ENCODE results near the gene CPPED1.
"Not testable (repeated sequence)": the region's sequence is repeated elsewhere in the genome, so short reads cannot be mapped to it uniquely, and the experiment has no call there.

CPPED1 gene

DNA sequence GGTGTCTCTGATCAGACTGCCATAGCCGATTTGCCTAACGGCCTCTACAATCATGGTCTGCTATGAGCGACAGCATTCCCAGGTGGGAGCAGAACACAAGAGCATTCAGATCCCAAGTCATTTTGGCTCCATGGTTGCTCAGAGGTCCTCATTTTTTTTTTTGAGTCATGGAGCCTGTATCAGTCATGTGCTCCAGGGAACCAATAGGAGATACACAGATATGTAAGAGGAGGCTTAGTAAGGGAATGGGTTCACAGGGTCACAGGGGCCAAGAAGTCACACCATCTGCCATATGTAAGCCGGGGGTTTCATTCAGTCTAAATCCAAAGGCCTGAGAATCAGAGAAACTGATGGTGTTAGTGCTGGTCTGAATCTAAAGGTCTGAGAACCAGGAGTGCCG lies 36.8 kb downstream of the CPPED1 start:
- no peak for ATAC-seq
- no peak for DNase-seq

DNA sequence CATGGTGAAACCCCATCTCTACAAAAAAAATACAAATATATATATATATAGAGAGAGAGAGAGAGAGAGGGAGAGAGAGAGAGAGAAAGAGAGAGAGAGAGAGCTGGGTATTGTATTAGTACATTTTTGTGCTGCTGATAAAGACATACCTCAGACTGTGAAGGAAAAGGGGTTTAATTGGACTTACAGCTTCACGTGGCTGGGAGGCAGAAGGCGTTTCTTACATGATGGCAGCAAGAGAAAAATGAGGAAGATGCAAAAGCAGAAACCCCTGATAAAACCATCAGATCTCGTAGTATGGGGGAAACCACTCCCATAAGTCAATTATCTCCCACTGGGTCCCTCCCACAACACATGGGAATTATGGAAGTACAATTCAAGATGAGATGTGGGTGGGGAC lies 37.5 kb downstream of the CPPED1 start:
- ATAC-seq, DNase-seq: not testable (repeated sequence)

DNA sequence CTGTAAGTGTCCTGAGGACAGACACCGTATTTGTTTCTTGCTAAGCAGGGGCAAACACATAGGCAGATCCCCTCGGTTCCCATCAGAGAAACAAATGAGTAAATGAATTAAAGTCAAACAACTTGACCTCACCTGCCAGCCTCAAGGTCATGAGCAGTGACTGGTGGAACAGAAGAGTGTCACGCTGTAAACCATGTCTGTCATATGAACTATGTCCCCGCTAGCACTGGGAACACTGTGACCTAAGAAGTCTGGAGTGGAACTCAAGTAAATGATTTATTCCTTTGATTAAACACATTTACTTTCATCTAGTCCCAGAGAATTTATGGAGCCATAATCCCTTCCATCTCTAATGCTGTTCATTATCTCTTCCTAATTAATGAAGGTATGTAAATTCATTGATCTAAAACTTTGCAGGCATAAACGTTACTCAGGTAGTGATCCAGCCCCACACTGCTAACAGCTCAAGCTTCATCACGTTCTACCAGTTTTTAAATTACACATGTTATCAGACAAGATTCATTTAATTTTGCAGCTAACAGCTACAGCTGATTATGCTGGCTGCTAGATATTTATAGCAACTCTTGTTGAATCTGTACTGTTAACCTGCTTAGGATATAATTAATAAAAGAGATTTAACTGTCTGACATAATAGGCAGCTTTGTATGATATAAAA lies 38.7 kb downstream of the CPPED1 start:
- ATAC-seq (no peak), DNase-seq (no peak)

GRCh38 chr16:12763517-12763916 lies 40.2 kb downstream of the CPPED1 start:
- DNase-seq (no peak), ATAC-seq (no peak)

DNA sequence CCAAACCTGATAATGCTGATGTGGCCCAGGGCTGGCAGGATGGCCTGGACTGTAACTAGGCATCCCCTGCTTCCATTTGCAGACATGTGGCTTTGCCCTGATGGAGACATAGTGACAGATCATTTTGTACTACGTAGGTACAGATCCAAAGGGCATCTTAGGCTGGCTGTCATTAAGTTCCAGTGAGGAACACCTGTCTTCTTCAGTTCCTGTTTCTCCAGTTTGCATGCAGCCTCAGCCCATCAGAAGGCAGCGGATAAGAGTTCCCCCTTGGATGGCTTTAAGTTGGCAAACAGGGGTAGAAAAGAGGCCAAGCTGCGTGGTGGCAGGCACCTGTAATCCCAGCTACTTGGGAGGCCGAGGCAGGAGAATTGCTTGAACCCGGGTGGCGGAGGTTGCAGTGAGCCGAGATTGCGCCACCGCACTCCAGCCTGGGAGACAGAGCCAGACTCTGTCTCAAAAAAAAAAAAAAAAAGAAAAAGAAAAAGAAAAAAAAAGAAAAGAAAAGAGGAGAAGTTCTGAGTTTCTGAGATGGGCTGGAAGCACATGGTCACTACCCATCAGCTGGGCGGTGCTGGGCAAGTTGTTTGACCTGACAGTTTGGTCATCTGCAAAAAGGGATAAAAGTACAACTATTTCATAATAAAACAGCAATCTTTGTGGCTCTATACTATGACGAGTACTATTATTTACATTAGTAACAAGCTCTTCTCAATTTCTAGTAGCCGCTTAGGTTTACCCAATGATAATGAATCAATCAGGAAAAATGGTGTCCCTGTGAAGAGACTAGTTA lies 42.7 kb downstream of the CPPED1 start:
- DNase-seq: no peak
- no peak for ATAC-seq

DNA sequence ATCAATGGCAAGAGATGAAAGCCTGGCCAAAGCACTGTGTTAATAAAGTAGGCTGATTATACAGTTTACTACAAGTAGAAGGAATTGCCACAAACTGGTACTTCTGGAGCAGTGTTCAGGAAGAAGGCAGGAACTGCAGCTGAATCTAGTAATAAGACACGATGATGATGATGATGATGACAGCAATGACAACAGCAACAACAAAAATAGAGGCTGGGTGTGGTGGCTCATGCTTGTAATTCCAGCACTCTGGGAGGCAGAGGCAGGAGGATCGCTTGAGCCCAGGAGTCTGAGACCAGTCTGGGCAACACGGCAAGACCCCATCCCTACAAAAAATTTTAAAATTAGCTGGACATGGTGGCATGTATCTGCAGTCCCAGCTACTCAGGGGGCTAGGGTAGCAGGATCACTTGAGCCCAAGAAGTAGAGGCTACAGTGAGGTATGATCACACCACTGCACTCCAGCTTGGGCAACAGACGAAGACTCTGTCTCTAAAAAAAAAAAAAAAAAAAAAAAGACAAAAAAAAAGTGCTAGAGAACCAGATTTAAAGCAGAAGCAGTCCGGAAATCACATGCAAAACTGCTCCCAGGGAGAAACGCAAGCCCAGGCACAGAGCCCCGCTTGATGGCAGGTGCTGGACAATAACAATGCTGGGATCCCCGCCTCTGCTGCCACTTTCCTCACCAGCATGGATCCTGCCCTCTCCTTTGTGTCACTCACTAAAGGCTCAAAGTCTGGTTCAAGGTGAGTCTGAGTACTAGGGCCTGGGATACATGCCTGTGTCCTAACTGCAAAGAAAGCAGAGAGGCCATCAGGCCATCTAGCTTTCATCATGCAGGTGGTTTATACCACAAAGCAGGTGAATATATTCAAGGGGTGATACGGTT lies 44.8 kb downstream of the CPPED1 start:
- no peak for DNase-seq
- ATAC-seq: no peak

GRCh38 chr16:12758031-12758669 lies 45.5 kb downstream of the CPPED1 start:
- DNase-seq: no peak
- ATAC-seq: no peak

DNA sequence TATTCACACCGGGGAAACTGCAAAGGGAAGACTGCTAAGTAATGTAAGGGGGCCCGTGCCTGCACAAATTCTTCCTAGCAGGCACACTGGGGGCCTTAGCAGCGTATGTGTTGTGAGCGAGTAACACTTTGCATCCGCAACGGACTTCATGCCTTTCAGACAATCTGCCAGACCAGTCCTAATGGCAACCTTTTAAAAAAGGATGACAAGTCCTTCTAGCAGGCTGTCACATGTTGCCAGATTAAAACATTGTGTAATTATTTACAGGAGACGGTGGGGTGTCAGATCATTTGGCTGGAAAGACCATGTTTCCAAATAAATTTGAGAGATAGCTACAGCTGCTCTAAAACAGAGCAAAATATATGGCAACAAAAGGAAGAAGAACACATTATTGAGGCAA lies 46.1 kb downstream of the CPPED1 start:
- DNase-seq (no peak), ATAC-seq (no peak)

GRCh38 chr16:12754824-12755543 lies 48.7 kb downstream of the CPPED1 start:
- no peak for ATAC-seq
- no peak for DNase-seq

DNA sequence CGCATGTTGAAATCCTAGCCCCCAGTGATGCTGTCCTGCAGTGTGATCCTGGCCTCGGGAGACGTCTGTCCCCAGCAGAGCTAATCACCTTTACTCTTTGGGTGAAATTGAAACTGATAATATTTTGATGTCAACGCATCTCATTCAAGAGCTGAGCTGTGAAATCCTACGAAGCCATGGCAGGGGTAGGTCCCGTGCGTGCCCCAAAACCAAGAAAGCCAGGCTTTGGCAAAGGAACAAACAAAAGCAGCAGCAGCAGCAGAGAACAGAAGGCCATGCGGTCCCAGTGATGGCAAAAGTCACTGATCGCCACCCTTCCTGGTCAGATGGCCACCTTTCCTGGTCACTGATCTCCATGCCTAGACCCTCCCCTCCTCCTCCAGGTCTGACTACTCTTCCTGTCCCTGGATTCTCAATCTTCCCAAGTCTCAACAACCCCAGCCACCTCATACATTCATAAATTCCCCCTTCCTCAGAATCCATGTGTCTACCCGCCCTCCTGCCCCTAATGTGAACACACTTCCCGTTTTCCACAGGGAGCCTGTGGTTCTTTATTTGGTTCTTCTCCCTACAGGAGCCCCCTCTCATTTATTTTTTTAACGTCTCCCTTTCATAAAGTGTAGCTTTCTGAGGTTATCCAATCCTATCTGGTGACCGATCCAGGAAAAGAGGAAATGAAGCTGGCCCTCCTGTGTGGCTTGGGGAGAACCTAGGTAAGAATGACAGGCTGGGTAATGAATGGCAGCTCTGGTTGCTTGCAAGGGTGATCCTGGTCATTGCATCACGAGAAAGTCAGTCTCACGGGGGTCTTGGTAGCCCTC lies 50.3 kb downstream of the CPPED1 start:
- no peak for DNase-seq
- ATAC-seq: no peak

DNA sequence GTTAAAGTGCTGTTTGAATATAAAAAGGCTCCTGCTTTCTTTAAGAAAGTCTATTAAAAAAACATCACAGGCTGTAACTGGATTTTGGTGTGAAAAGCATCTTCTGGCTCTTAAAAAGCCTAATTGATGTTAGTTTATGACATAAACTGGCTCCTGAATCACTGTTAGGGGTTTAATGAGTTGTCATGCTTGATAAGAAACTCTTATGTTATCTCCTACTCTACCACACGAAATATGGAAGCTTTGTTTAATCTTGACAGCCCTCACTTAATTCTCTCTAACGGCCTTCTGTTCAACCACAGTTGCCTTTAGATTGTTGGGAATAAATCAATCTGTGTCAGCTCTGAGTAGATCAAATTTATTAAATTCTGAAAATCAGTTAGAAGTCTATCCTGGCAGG lies 51.5 kb downstream of the CPPED1 start:
- DNase-seq: no peak

GRCh38 chr16:12750554-12750918 lies 53.2 kb downstream of the CPPED1 start:
- ATAC-seq (no peak), DNase-seq (no peak)

More for the DNA sequence above, 51.5 kb downstream of the CPPED1 start:
- no peak for ATAC-seq

- DNase-seq (no peak), ATAC-seq (no peak)
These were observed 54.6 kb downstream of the CPPED1 start for GRCh38 chr16:12749076-12749475.

GRCh38 chr16:12747827-12748226 lies 55.9 kb downstream of the CPPED1 start:
- ATAC-seq (no peak), DNase-seq (no peak)

DNA sequence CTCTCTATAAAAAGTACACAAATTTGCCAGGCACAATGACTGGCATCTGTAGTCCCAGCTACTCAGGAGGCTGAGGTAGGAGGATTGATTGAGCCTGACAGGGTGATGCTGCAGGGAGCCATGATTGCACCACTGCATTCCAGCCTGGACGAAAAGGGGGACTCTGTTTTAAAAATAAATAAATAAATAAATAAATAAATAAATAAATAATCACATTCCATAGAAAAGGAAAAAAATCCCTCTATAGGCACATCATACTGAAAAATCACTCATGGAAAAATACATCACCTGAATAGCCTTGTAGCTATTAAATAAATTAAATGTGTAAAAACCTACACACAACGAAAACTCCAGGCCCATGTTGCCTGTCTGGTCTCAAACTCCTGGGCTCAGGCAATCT lies 56.4 kb downstream of the CPPED1 start:
- ATAC-seq (no peak), DNase-seq (no peak)

DNA sequence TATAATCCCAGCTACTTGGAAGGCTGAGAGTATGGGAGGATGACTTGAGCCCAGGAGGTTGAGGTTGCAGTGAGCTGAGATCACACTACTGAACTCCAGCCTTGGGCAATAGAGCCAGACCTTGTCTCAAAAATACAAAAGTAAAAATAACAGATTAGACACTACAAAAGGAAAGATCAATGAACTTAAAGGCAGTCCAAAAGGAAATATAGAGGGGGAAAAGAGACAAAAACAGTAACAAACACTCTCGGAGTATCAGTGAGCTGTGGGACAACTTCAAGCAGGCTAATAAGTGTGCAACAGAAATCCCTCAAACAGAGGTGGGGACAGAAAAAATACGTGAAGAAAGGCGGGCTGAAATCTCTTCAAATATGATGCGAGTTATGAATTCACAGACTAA lies 58.8 kb downstream of the CPPED1 start:
- no peak for ATAC-seq
- DNase-seq: no peak

DNA sequence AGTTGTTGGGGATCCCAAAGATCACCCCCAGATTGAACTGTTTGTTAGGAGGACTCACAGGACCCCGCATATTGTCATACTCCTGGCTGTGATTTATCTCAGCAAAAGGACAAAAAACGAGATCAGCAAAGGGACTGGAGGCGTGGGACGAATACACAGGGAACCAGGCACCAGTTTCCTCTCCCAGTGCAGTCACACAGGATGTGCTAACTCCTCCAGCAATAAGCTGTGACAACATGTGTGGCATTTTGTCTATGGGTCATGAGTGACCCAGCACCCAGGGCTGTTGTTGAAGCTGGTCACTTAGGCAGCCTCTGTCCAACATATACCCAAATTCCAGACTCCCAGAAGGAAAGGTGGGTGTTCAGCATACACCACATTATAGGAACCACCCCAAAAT lies 60.9 kb downstream of the CPPED1 start:
- DNase-seq (no peak), ATAC-seq (no peak)

- ATAC-seq (no peak), DNase-seq (no peak)
These were observed 62.6 kb downstream of the CPPED1 start for GRCh38 chr16:12740986-12741610.

- DNase-seq: no peak
These were observed 63.9 kb downstream of the CPPED1 start for GRCh38 chr16:12739738-12740137.

GRCh38 chr16:12737563-12737962 lies 66.1 kb downstream of the CPPED1 start:
- ATAC-seq (no peak), DNase-seq (no peak)

More at GRCh38 chr16:12739738-12740137, 63.9 kb downstream of the CPPED1 start:
- ATAC-seq: no peak
